Left cardiac atrium (tissue), 4 donors: ENCODE data around the gene DNAH8. TPM values are rescaled to one million over a fixed set of nuclear protein-coding genes. Genes with fewer than 3 reads are reported as not detected.

Experiments used
- ATAC-seq, 2 donors: fragments of 200-7000 bp; cut with Tn5 transposase; one replicate each; pipeline ENCODE4 v1.9.1; 2020; ENCODE audit warnings: mild to moderate bottlenecking in 2 of 2, moderate library complexity in 2 of 2
- DNase-seq: peaks from one replicate; pipeline ENCODE4 v3.0.0-alpha.2; 2020
- intact Hi-C, 2 donors: fragments of 100-400 bp; cut with DNase I; formaldehyde crosslinking; loops; one replicate each; pipeline versions ENCODE4 v1.14.1 to v1.15.1; 2022 to 2023
- total RNA-seq, 2 donors: library from RNA; stranded (reverse); fragmentation: NEBNext Ultra II Directional; extraction: Animal tissue kit (Norgen Biotek cat#: 25700); gene quantifications; one replicate each; pipeline ENCODE4 v1.2.1, GENCODE V29; 2021
- donor health status: DM: no; HTN: yes; CAD: no.
- donor health status: DM: no; HTN: yes; CAD: no; lungs with severe emphysema.
- donor health status: DM: yes; HTN: yes; CAD: no.
- donor health status: Dilated cardiomyopathy.

DNAH8 gene
- total RNA-seq, 2 donors from 2014 or later = not detected

GRCh38 chr6:38976051-38976450 lies 260.9 kb downstream of the DNAH8 start:
- ATAC-seq = no peak
- intact Hi-C loops = loop anchor here in 1 of 2 donors (10.0 kb wide), 2 partner anchors 129 to 329 kb away; no protein-coding TSS in a partner anchor
- DNase-seq = no peak

GRCh38 chr6:38976801-38977500 lies 261.8 kb downstream of the DNAH8 start:
- intact Hi-C loops = loop anchor here in 1 of 2 donors (10.0 kb wide), 2 partner anchors 128 to 328 kb away; no protein-coding TSS in a partner anchor
- ATAC-seq (no peak), DNase-seq (no peak)

- no peak for DNase-seq
- intact Hi-C loops = loop anchor here in 1 of 2 donors (10.0 kb wide), 2 partner anchors 127 to 327 kb away; no protein-coding TSS in a partner anchor
- ATAC-seq = no peak
Measured at GRCh38 chr6:38978139-38978704, 263.1 kb downstream of the DNAH8 start.

- intact Hi-C loops = no loop called here
- DNase-seq (no peak), ATAC-seq (no peak)
Measured at GRCh38 chr6:38982470-38982869, 267.4 kb downstream of the DNAH8 start.

GRCh38 chr6:38984723-38985122 lies 269.6 kb downstream of the DNAH8 start:
- ATAC-seq = no peak
- no peak for DNase-seq
- intact Hi-C loops = no loop called here

- no peak for ATAC-seq
- DNase-seq = no peak
- intact Hi-C loops = no loop called here
Measured at GRCh38 chr6:38985839-38986238, 270.7 kb downstream of the DNAH8 start.

- ATAC-seq (no peak), DNase-seq (no peak)
- intact Hi-C loops = no loop called here
Measured at GRCh38 chr6:38987503-38987902, 272.4 kb downstream of the DNAH8 start.

- ATAC-seq (no peak), DNase-seq (no peak)
- intact Hi-C loops = no loop called here
Measured at GRCh38 chr6:38988736-38989449, 273.8 kb downstream of the DNAH8 start.

- intact Hi-C loops = no loop called here
- DNase-seq (no peak), ATAC-seq (no peak)
Measured at GRCh38 chr6:38990475-38990874, 275.4 kb downstream of the DNAH8 start.

GRCh38 chr6:38996676-38997075 lies 281.6 kb downstream of the DNAH8 start:
- ATAC-seq = peak; percentile 60 to 84
- intact Hi-C loops = loop anchor here in 1 of 2 donors (5.0 kb wide), 1 partner anchor 106 kb away; no protein-coding TSS in a partner anchor
- no peak for DNase-seq

- peak; percentile 28 for DNase-seq
- peak; percentile 50 to 70 for ATAC-seq
- intact Hi-C loops = loop anchor here in 1 of 2 donors (5.0 kb wide), 1 partner anchor 105 kb away; no protein-coding TSS in a partner anchor
Measured at GRCh38 chr6:38997128-38997761, 282.1 kb downstream of the DNAH8 start.

GRCh38 chr6:39003072-39003471 lies 288.0 kb downstream of the DNAH8 start:
- ATAC-seq = no peak
- no peak for DNase-seq
- intact Hi-C loops = loop anchor here in 1 of 2 donors (5.0 kb wide), 1 partner anchor 84 kb away; no protein-coding TSS in a partner anchor

- intact Hi-C loops = loop anchor here in 1 of 2 donors (5.0 kb wide), 1 partner anchor 84 kb away; no protein-coding TSS in a partner anchor
- no peak for ATAC-seq
- DNase-seq = no peak
Measured at GRCh38 chr6:39003492-39003891, 288.4 kb downstream of the DNAH8 start.

GRCh38 chr6:39004801-39005200 lies 289.7 kb downstream of the DNAH8 start:
- ATAC-seq = no peak
- no peak for DNase-seq
- intact Hi-C loops = loop anchor here in 1 of 2 donors (5.0 kb wide), 1 partner anchor 82 kb away; no protein-coding TSS in a partner anchor

- ATAC-seq (no peak), DNase-seq (no peak)
- intact Hi-C loops = no loop called here
Measured at GRCh38 chr6:39005774-39006173, 290.7 kb downstream of the DNAH8 start.

GRCh38 chr6:39007575-39007974 lies 292.5 kb downstream of the DNAH8 start:
- ATAC-seq = no peak
- intact Hi-C loops = no loop called here

GRCh38 chr6:39008737-39009136 lies 293.6 kb downstream of the DNAH8 start:
- ATAC-seq = no peak

More at GRCh38 chr6:39007575-39007974, 292.5 kb downstream of the DNAH8 start:
- no peak for DNase-seq

GRCh38 chr6:39009476-39009875 lies 294.4 kb downstream of the DNAH8 start:
- no peak for DNase-seq
- ATAC-seq = no peak
- intact Hi-C loops = no loop called here

More at GRCh38 chr6:39008737-39009136, 293.6 kb downstream of the DNAH8 start:
- DNase-seq = no peak
- intact Hi-C loops = no loop called here

GRCh38 chr6:39016839-39017546 lies 301.9 kb downstream of the DNAH8 start:
- intact Hi-C loops = no loop called here
- ATAC-seq (no peak), DNase-seq (no peak)
